Bronchial epithelial cell (primary cell): ENCODE data around the gene GHDC. TPM values are rescaled to one million over a fixed set of nuclear protein-coding genes. Genes with fewer than 3 reads are reported as not detected.
A peak's percentile ranks its signal among the peaks of the same experiment; 100 is the strongest.
"Not testable (repeated sequence)": the region's sequence is repeated elsewhere in the genome, so short reads cannot be mapped to it uniquely, and the experiment has no call there.

Experiments
- DNase-seq: peaks from one replicate; pipeline ENCODE4 v3.0.0-alpha.2; 2010; ENCODE audit warnings: low read depth
- FAIRE-seq: peaks from 2 replicates; lab custom pipeline; 2011; peaks lifted over from hg19 to GRCh38; lab: Jason Lieb, UNC
- H3K27me3 ChIP-seq: 2 replicates; pipeline ENCODE4 v1.5.1; 2011; ENCODE audit warnings: low read length; ENCODE audit not compliant: control insufficient read depth, insufficient read depth
- H3K36me3 ChIP-seq: 2 replicates; pipeline ENCODE4 v1.5.1; 2011; ENCODE audit warnings: low read length; ENCODE audit not compliant: control insufficient read depth, insufficient read depth
- H3K4me3 ChIP-seq: 2 replicates; pipeline ENCODE4 v1.5.1; 2011; ENCODE audit warnings: mild to moderate bottlenecking, low read depth, low read length, control low read depth
- CTCF ChIP-seq: IDR thresholded peaks from 2 replicates; pipeline ENCODE4 v1.5.1; 2011; ENCODE audit warnings: mild to moderate bottlenecking, moderate library complexity, low read length, control low read depth, inconsistent platforms; ENCODE audit not compliant: insufficient read depth, severe bottlenecking
- total RNA-seq: library from RNA; depleted of rRNA; stranded (reverse); fragments of >200 nt; gene quantifications from 2 replicates; pipeline ENCODE4 v1.2.1, GENCODE V29; 2014

The GHDC gene
- total RNA-seq, 1 donor from 2014 or later: 6.8 TPM

GRCh38 chr17:42160531-42160910, 33.8 kb downstream of the GHDC start:
- DNase-seq (no peak), FAIRE-seq (no peak)
- Histone ChIP-seq H3K36me3 (no peaks in the 10 kb centered on the region), H3K4me3 (no peak overlapping the region), H3K27me3 (no peaks in the 10 kb centered on the region)
- no peak for TF ChIP-seq CTCF

- TF ChIP-seq CTCF: no peak
- Histone ChIP-seq H3K36me3 (no peaks in the 10 kb centered on the region), H3K27me3 (no peaks in the 10 kb centered on the region), H3K4me3 (no peak overlapping the region)
- FAIRE-seq: no peak
- no peak for DNase-seq
These were observed 34.3 kb downstream of the GHDC start for GRCh38 chr17:42159796-42160530.

- FAIRE-seq (no peak), DNase-seq (no peak)
- Histone ChIP-seq H3K4me3 (peak overlapping the region; percentile 31), H3K36me3 (no peaks in the 10 kb centered on the region), H3K27me3 (no peaks in the 10 kb centered on the region)
- no peak for TF ChIP-seq CTCF
These were observed 38.7 kb downstream of the GHDC start for GRCh38 chr17:42155614-42156045.

GRCh38 chr17:42153919-42154742, 40.2 kb downstream of the GHDC start:
- peak; percentile 15 for DNase-seq
- FAIRE-seq: peak; percentile 47
- Histone ChIP-seq H3K27me3 (no peaks in the 10 kb centered on the region), H3K4me3 (peak overlapping the region; percentile 100), H3K36me3 (no peaks in the 10 kb centered on the region)
- no peak for TF ChIP-seq CTCF

GRCh38 chr17:42146911-42147607, 47.2 kb downstream of the GHDC start:
- Histone ChIP-seq H3K36me3 (peaks cover 10% of the 10 kb centered on the region), H3K27me3 (no peaks in the 10 kb centered on the region), H3K4me3 (no peak overlapping the region)
- DNase-seq (no peak), FAIRE-seq (no peak)
- no peak for TF ChIP-seq CTCF

GRCh38 chr17:42143138-42143537, 51.2 kb downstream of the GHDC start:
- H3K27me3 ChIP-seq, FAIRE-seq, H3K4me3 ChIP-seq: not testable (repeated sequence)
- peak; percentile 20 for DNase-seq
- peaks cover 19% of the 10 kb centered on the region for H3K36me3 ChIP-seq
